Measurements from ENCODE around the gene HELZ2. TPM values are rescaled to one million over a fixed set of nuclear protein-coding genes. Genes with fewer than 3 reads are reported as not detected.

HELZ2 gene
- total RNA-seq, 1 donor from 2014 or later: 11.5 TPM

GRCh38 chr20:63538204-63539091 lies 35.6 kb downstream of the HELZ2 start:
- Mint-ChIP-seq H3K9me3 (no peaks in the 10 kb centered on the region), H3K4me3 (ENCODE audit: low read depth) (no peak overlapping the region), H3K27me3 (ENCODE audit: low read depth) (no peaks in the 10 kb centered on the region), H3K4me1 (ENCODE audit: low read depth) (peaks cover 5% of the 10 kb centered on the region), H3K27ac (peak overlapping the region; percentile 87), H3K36me3 (ENCODE audit: low read depth) (no peaks in the 10 kb centered on the region)
- intact Hi-C loops (cut with micrococcal nuclease): loop anchor here (1.0 to 5.0 kb wide), 5 partner anchors 99 to 436 kb away; partner anchors contain the start of genes TPD52L2 and UCKL1
- no peak for DNase-seq (ENCODE audit: low spot score)

GRCh38 chr20:63537525-63538203 lies 36.4 kb downstream of the HELZ2 start:
- DNase-seq (ENCODE audit: low spot score): peak; percentile 94
- H3K27ac Mint-ChIP-seq: peak overlapping the region; percentile 87
- H3K27me3 Mint-ChIP-seq (ENCODE audit: low read depth): no peaks in the 10 kb centered on the region
- peak overlapping the region; percentile 69 for H3K4me3 Mint-ChIP-seq (ENCODE audit: low read depth)
- intact Hi-C loops (cut with micrococcal nuclease): loop anchor here (1.0 to 5.0 kb wide), 7 partner anchors 17 to 443 kb away; partner anchors contain the start of genes PPDPF, PRPF6, TPD52L2 and UCKL1
- H3K9me3 Mint-ChIP-seq: no peaks in the 10 kb centered on the region
- H3K36me3 Mint-ChIP-seq (ENCODE audit: low read depth): no peaks in the 10 kb centered on the region
- H3K4me1 Mint-ChIP-seq (ENCODE audit: low read depth): peaks cover 5% of the 10 kb centered on the region

- no peaks in the 10 kb centered on the region for H3K27me3 Mint-ChIP-seq (ENCODE audit: low read depth)
- no peaks in the 10 kb centered on the region for H3K9me3 Mint-ChIP-seq
- DNase-seq (ENCODE audit: low spot score): peak; percentile 37
- no peaks in the 10 kb centered on the region for H3K36me3 Mint-ChIP-seq (ENCODE audit: low read depth)
- intact Hi-C loops (cut with micrococcal nuclease): loop anchor here (1.0 to 5.0 kb wide), 4 partner anchors 17 to 444 kb away; partner anchors contain the start of genes PPDPF, PRPF6 and UCKL1
- peak within 1 kb of the TSS; percentile 87 for H3K27ac Mint-ChIP-seq
- peaks cover 5% of the 10 kb centered on the region for H3K4me1 Mint-ChIP-seq (ENCODE audit: low read depth)
- H3K4me3 Mint-ChIP-seq (ENCODE audit: low read depth): peak within 1 kb of the TSS; percentile 69
Observed at GRCh38 chr20:63536997-63537524, 37.0 kb downstream of the HELZ2 start, which contains the start of gene PTK6. Gene PTK6 (minus strand): TSS chr20:63537376. CDS start chr20:63537314, 62 bp downstream.

DNA sequence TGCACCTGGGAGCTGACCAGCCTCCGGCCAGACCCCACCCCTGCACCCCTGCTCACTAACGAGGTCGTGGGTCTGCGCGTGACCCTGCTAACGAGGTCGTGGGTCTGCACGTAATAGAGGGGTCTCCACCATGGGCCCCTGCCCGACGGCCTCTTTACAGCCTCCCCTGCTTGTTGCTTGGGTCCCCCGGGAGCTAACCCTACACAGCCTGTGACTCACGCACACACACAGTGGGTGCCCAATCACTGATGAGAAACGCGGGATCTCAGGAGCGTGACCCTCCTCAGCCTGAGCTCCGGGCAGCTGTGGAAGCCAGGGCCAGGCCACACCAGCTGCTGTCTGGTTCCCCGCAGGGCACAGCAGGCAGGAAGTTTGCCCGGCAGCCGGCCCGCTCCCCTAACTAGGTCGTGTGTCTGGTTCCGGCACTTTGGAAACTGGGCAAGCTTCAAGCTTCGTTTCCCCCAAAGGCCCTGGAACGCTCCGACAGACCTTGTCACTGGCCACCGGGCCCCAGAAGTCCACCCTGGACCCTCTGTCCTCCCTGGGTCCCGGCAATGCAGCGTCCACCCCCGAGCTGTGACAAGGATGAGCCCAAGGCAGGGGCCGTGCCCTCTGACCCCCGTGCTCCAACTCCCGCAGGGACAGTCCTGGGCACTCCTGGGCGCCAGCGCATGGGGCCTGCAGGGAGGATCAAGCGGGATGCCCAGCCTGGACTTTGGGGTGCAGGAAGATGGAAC lies 37.6 kb downstream of the HELZ2 start:
- intact Hi-C loops (cut with micrococcal nuclease): loop anchor here (2.0 to 5.0 kb wide), 3 partner anchors 101 to 444 kb away; partner anchors contain the start of genes PRPF6 and UCKL1
- Mint-ChIP-seq H3K36me3 (ENCODE audit: low read depth) (no peaks in the 10 kb centered on the region), H3K4me3 (ENCODE audit: low read depth) (no peak overlapping the region), H3K27me3 (ENCODE audit: low read depth) (no peaks in the 10 kb centered on the region), H3K27ac (no peak overlapping the region), H3K9me3 (no peaks in the 10 kb centered on the region), H3K4me1 (ENCODE audit: low read depth) (peaks cover 5% of the 10 kb centered on the region)
- no peak for DNase-seq (ENCODE audit: low spot score)

DNA sequence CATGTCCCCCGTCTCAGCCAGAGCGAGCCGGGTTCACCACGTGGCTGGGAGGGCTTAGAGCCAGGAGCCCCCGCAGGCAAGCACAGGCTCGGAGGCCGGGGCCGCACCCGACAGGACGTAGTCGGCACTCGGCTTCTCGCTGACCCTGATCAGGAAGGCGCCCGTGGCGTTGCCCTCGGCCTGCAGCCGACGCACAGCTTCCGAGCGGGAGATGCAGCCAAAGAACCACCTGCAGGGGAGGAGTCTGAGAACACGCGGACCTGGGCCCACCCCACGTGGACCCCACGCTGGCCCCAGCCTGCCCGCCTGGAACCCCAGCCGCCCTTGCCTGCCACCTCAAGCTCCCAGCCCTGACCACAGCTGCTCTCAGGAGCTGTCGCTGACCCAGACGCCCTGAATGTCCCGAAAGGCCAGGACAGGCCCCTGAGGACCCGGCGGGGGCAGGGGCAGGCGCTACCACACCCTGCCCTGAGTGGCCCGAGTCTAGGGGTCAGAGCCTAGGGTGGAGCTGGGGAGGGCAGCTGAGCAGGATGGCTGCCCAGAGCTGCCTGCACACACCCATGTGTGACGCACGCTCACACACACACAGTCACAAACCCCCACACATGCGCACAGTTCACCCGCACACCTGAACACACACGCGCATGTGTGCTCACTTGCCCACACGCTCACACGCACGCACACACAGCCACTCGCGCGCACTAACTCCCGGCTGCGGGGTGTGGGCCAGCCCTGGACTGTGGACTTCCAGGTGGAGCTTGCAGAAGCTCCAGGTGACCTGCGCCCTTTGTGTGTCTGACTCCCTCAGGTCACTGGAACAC lies 39.0 kb downstream of the HELZ2 start:
- Mint-ChIP-seq H3K4me3 (ENCODE audit: low read depth) (no peak overlapping the region), H3K9me3 (no peaks in the 10 kb centered on the region), H3K36me3 (ENCODE audit: low read depth) (no peaks in the 10 kb centered on the region), H3K4me1 (ENCODE audit: low read depth) (peaks cover 5% of the 10 kb centered on the region), H3K27ac (no peak overlapping the region), H3K27me3 (ENCODE audit: low read depth) (no peaks in the 10 kb centered on the region)
- DNase-seq (ENCODE audit: low spot score): no peak
- intact Hi-C loops (cut with micrococcal nuclease): loop anchor here (5.0 kb wide), 2 partner anchors 102 to 422 kb away; partner anchors contain the start of gene UCKL1

DNA sequence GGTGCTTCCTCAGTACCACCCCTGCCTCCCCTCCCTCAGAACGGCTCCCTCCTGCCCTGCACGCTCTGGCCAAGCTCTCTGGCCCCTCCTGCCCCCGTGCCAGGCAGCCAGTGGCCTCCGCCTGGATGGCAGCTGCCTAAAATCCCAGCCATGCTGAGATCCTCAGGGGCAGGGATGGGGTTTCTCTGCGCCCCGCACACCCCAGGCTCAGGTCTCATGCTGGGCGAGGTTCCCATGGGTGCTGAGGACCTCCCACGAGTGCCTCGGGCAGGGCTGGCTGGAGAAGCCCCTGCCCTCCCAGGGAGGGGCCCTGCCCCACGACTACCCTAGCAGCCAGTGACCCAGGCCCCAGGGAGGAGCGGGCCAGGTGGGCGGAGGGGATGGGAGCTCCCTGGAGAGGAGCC lies 39.6 kb downstream of the HELZ2 start:
- no peak overlapping the region for H3K4me3 Mint-ChIP-seq (ENCODE audit: low read depth)
- no peak for DNase-seq (ENCODE audit: low spot score)

GRCh38 chr20:63533871-63534393 lies 40.1 kb downstream of the HELZ2 start:
- no peak overlapping the region for H3K4me3 Mint-ChIP-seq (ENCODE audit: low read depth)
- intact Hi-C loops (cut with micrococcal nuclease): no loop called here
- no peaks in the 10 kb centered on the region for H3K36me3 Mint-ChIP-seq (ENCODE audit: low read depth)
- H3K9me3 Mint-ChIP-seq: no peaks in the 10 kb centered on the region
- H3K27ac Mint-ChIP-seq: no peak overlapping the region
- H3K4me1 Mint-ChIP-seq (ENCODE audit: low read depth): peaks cover 5% of the 10 kb centered on the region
- H3K27me3 Mint-ChIP-seq (ENCODE audit: low read depth): no peaks in the 10 kb centered on the region
- no peak for DNase-seq (ENCODE audit: low spot score)

More for the DNA sequence above, 39.6 kb downstream of the HELZ2 start:
- H3K36me3 Mint-ChIP-seq (ENCODE audit: low read depth): no peaks in the 10 kb centered on the region
- H3K4me1 Mint-ChIP-seq (ENCODE audit: low read depth): peaks cover 5% of the 10 kb centered on the region
- no peak overlapping the region for H3K27ac Mint-ChIP-seq
- intact Hi-C loops (cut with micrococcal nuclease): no loop called here
- H3K9me3 Mint-ChIP-seq: no peaks in the 10 kb centered on the region
- no peaks in the 10 kb centered on the region for H3K27me3 Mint-ChIP-seq (ENCODE audit: low read depth)

DNA sequence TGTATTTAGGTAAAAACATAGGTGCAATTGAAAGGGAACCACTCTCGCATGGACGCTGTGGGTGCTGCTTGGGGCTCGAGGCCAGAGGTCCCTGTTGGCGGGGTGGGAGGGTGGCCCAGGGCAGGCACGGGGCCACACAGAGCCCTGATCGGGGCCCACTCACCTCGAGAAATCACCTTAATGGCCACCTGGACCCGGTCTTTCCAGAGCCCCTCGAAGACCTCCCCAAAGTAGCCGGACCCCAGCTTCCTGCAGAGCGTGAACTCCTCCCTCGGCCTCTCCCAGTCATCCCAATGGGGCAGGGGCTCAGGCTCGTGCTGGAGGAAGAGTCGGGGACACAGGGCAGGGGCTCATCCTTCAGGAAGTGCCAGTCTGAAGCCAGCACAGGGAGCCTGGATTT lies 40.7 kb downstream of the HELZ2 start:
- intact Hi-C loops (cut with micrococcal nuclease): no loop called here
- Mint-ChIP-seq H3K27ac (no peak overlapping the region), H3K27me3 (ENCODE audit: low read depth) (no peaks in the 10 kb centered on the region), H3K9me3 (no peaks in the 10 kb centered on the region), H3K4me3 (ENCODE audit: low read depth) (no peak overlapping the region), H3K36me3 (ENCODE audit: low read depth) (no peaks in the 10 kb centered on the region), H3K4me1 (ENCODE audit: low read depth) (peaks cover 5% of the 10 kb centered on the region)
- no peak for DNase-seq (ENCODE audit: low spot score)

DNA sequence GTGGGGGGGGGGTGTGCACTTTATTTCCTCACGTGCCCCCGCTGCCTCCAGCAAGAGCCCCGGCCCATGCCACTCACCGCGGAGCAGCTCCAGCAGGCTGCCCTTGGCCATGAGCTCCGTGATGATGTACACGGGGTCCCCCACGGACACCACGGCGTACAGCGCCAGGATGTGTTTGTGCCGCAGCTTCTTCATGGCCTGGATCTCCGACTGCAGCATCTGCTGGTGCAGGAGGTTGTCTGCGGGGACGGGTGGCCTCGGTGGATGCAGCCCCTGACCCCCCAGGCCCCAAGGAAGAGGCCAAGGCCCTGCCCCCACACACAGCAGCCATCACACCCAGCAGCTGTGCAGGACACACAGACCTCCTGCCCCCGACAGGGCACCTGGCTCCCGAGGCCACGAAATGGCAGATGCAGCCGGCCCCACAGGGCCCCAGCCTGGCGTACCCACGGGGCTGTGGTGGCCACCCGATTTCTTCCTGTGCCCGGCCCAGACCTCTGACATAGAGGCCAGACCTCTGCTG lies 41.5 kb downstream of the HELZ2 start:
- Mint-ChIP-seq H3K27ac (no peak overlapping the region), H3K9me3 (no peaks in the 10 kb centered on the region), H3K27me3 (ENCODE audit: low read depth) (no peaks in the 10 kb centered on the region), H3K4me3 (ENCODE audit: low read depth) (no peak overlapping the region), H3K36me3 (ENCODE audit: low read depth) (no peaks in the 10 kb centered on the region), H3K4me1 (ENCODE audit: low read depth) (peaks cover 3% of the 10 kb centered on the region)
- intact Hi-C loops (cut with micrococcal nuclease): no loop called here
- no peak for DNase-seq (ENCODE audit: low spot score)

- H3K4me3 Mint-ChIP-seq (ENCODE audit: low read depth): no peak overlapping the region
- no peak overlapping the region for H3K27ac Mint-ChIP-seq
- DNase-seq (ENCODE audit: low spot score): no peak
- no peaks in the 10 kb centered on the region for H3K36me3 Mint-ChIP-seq (ENCODE audit: low read depth)
- intact Hi-C loops (cut with micrococcal nuclease): no loop called here
- no peaks in the 10 kb centered on the region for H3K9me3 Mint-ChIP-seq
- no peaks in the 10 kb centered on the region for H3K4me1 Mint-ChIP-seq (ENCODE audit: low read depth)
- H3K27me3 Mint-ChIP-seq (ENCODE audit: low read depth): no peaks in the 10 kb centered on the region
Observed at GRCh38 chr20:63531686-63532448, 42.2 kb downstream of the HELZ2 start.

DNA sequence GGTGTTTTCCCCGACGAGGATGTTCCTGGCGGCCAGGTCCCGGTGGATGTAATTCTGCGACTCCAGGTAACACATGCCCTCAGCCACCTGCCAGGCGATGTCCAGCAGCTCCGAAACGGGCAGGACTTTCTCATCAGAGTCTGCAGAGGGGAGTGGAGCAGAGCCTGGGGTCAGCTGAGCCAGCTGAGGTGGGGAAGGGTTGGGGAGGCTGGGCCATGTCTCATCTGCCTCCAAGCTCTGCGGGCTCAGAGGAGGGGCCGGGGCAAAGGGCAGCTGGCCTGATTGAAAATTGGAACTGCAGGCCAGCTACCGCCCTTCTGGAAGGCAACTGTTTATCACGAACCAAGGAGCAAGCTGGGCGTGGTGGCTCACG lies 43.3 kb downstream of the HELZ2 start:
- H3K9me3 Mint-ChIP-seq: no peaks in the 10 kb centered on the region
- no peaks in the 10 kb centered on the region for H3K27me3 Mint-ChIP-seq (ENCODE audit: low read depth)
- H3K4me1 Mint-ChIP-seq (ENCODE audit: low read depth): no peaks in the 10 kb centered on the region
- no peak overlapping the region for H3K27ac Mint-ChIP-seq
- intact Hi-C loops (cut with micrococcal nuclease): no loop called here
- DNase-seq (ENCODE audit: low spot score): no peak
- no peak overlapping the region for H3K4me3 Mint-ChIP-seq (ENCODE audit: low read depth)
- H3K36me3 Mint-ChIP-seq (ENCODE audit: low read depth): no peaks in the 10 kb centered on the region

Data from activated T-helper 2 cell treated with anti-CD3 and anti-CD28 coated beads, Interferon-gamma antibody, Interleukin-2, Interleukin-4, amounts not matched to agents 10 μg/mL and 5 μg/mL and 100 μg/mL, durations not matched to agents 14 hours and 24 hours and 36 hours (primary cell).